Activated CD4-positive, alpha-beta T cell treated with anti-CD3 and anti-CD28 coated beads, Interleukin-2, amount 10 ng/mL, durations not matched to agents 7 days and 5 days (primary cell): ENCODE data around the gene SYK. TPM values are rescaled to one million over a fixed set of nuclear protein-coding genes. Genes with fewer than 3 reads are reported as not detected.
"Not testable (repeated sequence)": the region's sequence is repeated elsewhere in the genome, so short reads cannot be mapped to it uniquely, and the experiment has no call there.

Source experiments
- CTCF ChIA-PET: fragments of 350-600 bp; sonication (Branson Sonifier 250); formaldehyde crosslinking; loops from one replicate; lab custom pipeline; 2021; ENCODE audit warnings: antibody characterized with exemption; lab: Charles Lee
- POLR2A ChIA-PET: fragments of 350-600 bp; sonication (Branson Sonifier 250); formaldehyde crosslinking; loops from one replicate; lab custom pipeline; 2021; ENCODE audit warnings: antibody characterized with exemption; lab: Charles Lee
- DNase-seq: peaks from one replicate; pipeline ENCODE4 v3.0.0-alpha.2; 2020
- H3K27ac Mint-ChIP-seq: one replicate; pipeline ENCODE4 v1.8.0; 2021; ENCODE audit warnings: mild to moderate bottlenecking, moderate library complexity, mixed read lengths
- H3K27me3 Mint-ChIP-seq: one replicate; pipeline ENCODE4 v1.8.0; 2021; ENCODE audit warnings: mixed read lengths
- H3K36me3 Mint-ChIP-seq: one replicate; pipeline ENCODE4 v1.8.0; 2021; ENCODE audit warnings: low read depth, mixed read lengths
- H3K4me1 Mint-ChIP-seq: one replicate; pipeline ENCODE4 v1.8.0; 2021; ENCODE audit warnings: mixed read lengths
- H3K4me3 Mint-ChIP-seq: one replicate; pipeline ENCODE4 v1.8.0; 2021; ENCODE audit warnings: mild to moderate bottlenecking, moderate library complexity, mixed read lengths
- H3K9me3 Mint-ChIP-seq: one replicate; pipeline ENCODE4 v1.8.0; 2021; ENCODE audit warnings: mixed read lengths
- total RNA-seq, 2 experiments: library from RNA; stranded (reverse); gene quantifications; one replicate each; pipeline ENCODE4 v1.2.3, GENCODE V29; 2021

The SYK gene
- total RNA-seq: under 1 TPM; 0.56 to 0.92 TPM

- H3K4me1 Mint-ChIP-seq: peaks cover 4% of the 10 kb centered on the region
- CTCF ChIA-PET: interaction anchor here (1.4 kb wide), 1 partner anchor 16 kb away, joined by 3 read pairs; no protein-coding TSS in a partner anchor
- no peak for DNase-seq
- no peaks in the 10 kb centered on the region for H3K36me3 Mint-ChIP-seq
- H3K4me3 Mint-ChIP-seq: peak within 1 kb of the TSS; percentile 51
- no peaks in the 10 kb centered on the region for H3K9me3 Mint-ChIP-seq
- peaks cover 82% of the 10 kb centered on the region for H3K27me3 Mint-ChIP-seq
- H3K27ac Mint-ChIP-seq: no peak within 1 kb of the TSS
- POLR2A ChIA-PET: no interaction called here
Measured at GRCh38 chr9:90801241-90801972, at the start of gene SYK. TSS of gene SYK (plus strand) at chr9:90801819. CDS start at chr9:90843899, 42,080 bp downstream.

- H3K9me3 Mint-ChIP-seq, H3K36me3 Mint-ChIP-seq, H3K27ac Mint-ChIP-seq, H3K4me3 Mint-ChIP-seq, H3K4me1 Mint-ChIP-seq, H3K27me3 Mint-ChIP-seq: not testable (repeated sequence)
- POLR2A ChIA-PET: interaction anchor here (0.7 kb wide), 1 partner anchor 34 kb away, joined by 3 read pairs; no protein-coding TSS in a partner anchor
- CTCF ChIA-PET: interaction anchor here (1.2 to 1.4 kb wide), 2 partner anchors 11 to 1158 kb away, joined by 3 read pairs; no protein-coding TSS in a partner anchor
- peak; percentile 59 for DNase-seq
Measured at GRCh38 chr9:90755514-90756371, 45.9 kb upstream of the SYK start.

- CTCF ChIA-PET, DNase-seq: not testable (repeated sequence)
Measured at GRCh38 chr9:90760577-90760976, 41.0 kb upstream of the SYK start.

GRCh38 chr9:90766731-90767130 is 34.9 kb upstream of the SYK start:
- Mint-ChIP-seq H3K36me3 (no peaks in the 10 kb centered on the region), H3K27me3 (peaks cover 3% of the 10 kb centered on the region), H3K27ac (no peak overlapping the region), H3K4me1 (no peaks in the 10 kb centered on the region), H3K9me3 (peaks cover 23% of the 10 kb centered on the region), H3K4me3 (no peak overlapping the region)
- POLR2A ChIA-PET: no interaction called here
- no peak for DNase-seq
- CTCF ChIA-PET: interaction anchor here (0.7 kb wide), 1 partner anchor 11 kb away, joined by 3 read pairs; no protein-coding TSS in a partner anchor

More at GRCh38 chr9:90760577-90760976, 41.0 kb upstream of the SYK start:
- H3K27ac Mint-ChIP-seq, H3K36me3 Mint-ChIP-seq, H3K4me1 Mint-ChIP-seq, H3K27me3 Mint-ChIP-seq, POLR2A ChIA-PET, H3K4me3 Mint-ChIP-seq, H3K9me3 Mint-ChIP-seq: not testable (repeated sequence)

- Mint-ChIP-seq H3K4me3 (no peak overlapping the region), H3K36me3 (no peaks in the 10 kb centered on the region), H3K27me3 (peaks cover 3% of the 10 kb centered on the region), H3K9me3 (peaks cover 23% of the 10 kb centered on the region), H3K27ac (no peak overlapping the region), H3K4me1 (no peaks in the 10 kb centered on the region)
- ChIA-PET CTCF (no interaction called here), POLR2A (no interaction called here)
- no peak for DNase-seq
Measured at GRCh38 chr9:90767523-90768100, 34.0 kb upstream of the SYK start.

- Mint-ChIP-seq H3K4me3 (no peak overlapping the region), H3K27ac (no peak overlapping the region), H3K27me3 (peaks cover 5% of the 10 kb centered on the region), H3K36me3 (no peaks in the 10 kb centered on the region), H3K4me1 (no peaks in the 10 kb centered on the region), H3K9me3 (peaks cover 23% of the 10 kb centered on the region)
- CTCF ChIA-PET: no interaction called here
- POLR2A ChIA-PET: no interaction called here
- no peak for DNase-seq
Measured at GRCh38 chr9:90770182-90770738, 31.4 kb upstream of the SYK start.

GRCh38 chr9:90770927-90771326 is 30.7 kb upstream of the SYK start:
- H3K36me3 Mint-ChIP-seq: no peaks in the 10 kb centered on the region
- H3K4me1 Mint-ChIP-seq: no peaks in the 10 kb centered on the region
- no peak overlapping the region for H3K4me3 Mint-ChIP-seq
- H3K9me3 Mint-ChIP-seq: peaks cover 20% of the 10 kb centered on the region
- ChIA-PET POLR2A (no interaction called here), CTCF (no interaction called here)
- no peak for DNase-seq
- H3K27ac Mint-ChIP-seq: no peak overlapping the region
- peaks cover 11% of the 10 kb centered on the region for H3K27me3 Mint-ChIP-seq

- POLR2A ChIA-PET: no interaction called here
- CTCF ChIA-PET: interaction anchor here (1.1 kb wide), 1 partner anchor 13 kb away, joined by 3 read pairs; no protein-coding TSS in a partner anchor
- DNase-seq: no peak
- Mint-ChIP-seq H3K9me3 (peaks cover 15% of the 10 kb centered on the region), H3K36me3 (no peaks in the 10 kb centered on the region), H3K27me3 (peaks cover 10% of the 10 kb centered on the region), H3K4me1 (no peaks in the 10 kb centered on the region), H3K27ac (no peak overlapping the region), H3K4me3 (no peak overlapping the region)
Measured at GRCh38 chr9:90772386-90772785, 29.2 kb upstream of the SYK start.

- peaks cover 6% of the 10 kb centered on the region for H3K9me3 Mint-ChIP-seq
- no peak for DNase-seq
- no peak overlapping the region for H3K27ac Mint-ChIP-seq
- no peaks in the 10 kb centered on the region for H3K4me1 Mint-ChIP-seq
- CTCF ChIA-PET: no interaction called here
- peaks cover 15% of the 10 kb centered on the region for H3K27me3 Mint-ChIP-seq
- no peak overlapping the region for H3K4me3 Mint-ChIP-seq
- H3K36me3 Mint-ChIP-seq: no peaks in the 10 kb centered on the region
- POLR2A ChIA-PET: no interaction called here
Measured at GRCh38 chr9:90773617-90774016, 28.0 kb upstream of the SYK start.

- DNase-seq: no peak
- H3K36me3 Mint-ChIP-seq: no peaks in the 10 kb centered on the region
- peaks cover 17% of the 10 kb centered on the region for H3K27me3 Mint-ChIP-seq
- no peak overlapping the region for H3K27ac Mint-ChIP-seq
- ChIA-PET POLR2A (no interaction called here), CTCF (interaction anchor here (1.0 kb wide), 1 partner anchor 30 kb away, joined by 3 read pairs; no protein-coding TSS in a partner anchor)
- H3K4me1 Mint-ChIP-seq: no peaks in the 10 kb centered on the region
- peaks cover 2% of the 10 kb centered on the region for H3K9me3 Mint-ChIP-seq
- H3K4me3 Mint-ChIP-seq: no peak overlapping the region
Measured at GRCh38 chr9:90774071-90774470, 27.5 kb upstream of the SYK start.

GRCh38 chr9:90774682-90775081 is 26.9 kb upstream of the SYK start:
- Mint-ChIP-seq H3K4me3 (no peak overlapping the region), H3K4me1 (no peaks in the 10 kb centered on the region), H3K27me3 (peaks cover 17% of the 10 kb centered on the region), H3K36me3 (no peaks in the 10 kb centered on the region), H3K27ac (no peak overlapping the region), H3K9me3 (no peaks in the 10 kb centered on the region)
- DNase-seq: no peak
- ChIA-PET POLR2A (no interaction called here), CTCF (interaction anchor here (1.0 kb wide), 1 partner anchor 29 kb away, joined by 3 read pairs; no protein-coding TSS in a partner anchor)

GRCh38 chr9:90775657-90776056 is 26.0 kb upstream of the SYK start:
- ChIA-PET CTCF (interaction anchor here (0.6 kb wide), 1 partner anchor 742 kb away, joined by 4 read pairs; no protein-coding TSS in a partner anchor), POLR2A (no interaction called here)
- H3K27me3 Mint-ChIP-seq: peaks cover 17% of the 10 kb centered on the region

More at GRCh38 chr9:90775657-90776056, 26.0 kb upstream of the SYK start:
- DNase-seq: no peak
- H3K36me3 Mint-ChIP-seq: no peaks in the 10 kb centered on the region
- H3K9me3 Mint-ChIP-seq: no peaks in the 10 kb centered on the region
- H3K4me1 Mint-ChIP-seq: no peaks in the 10 kb centered on the region
- no peak overlapping the region for H3K27ac Mint-ChIP-seq
- H3K4me3 Mint-ChIP-seq: no peak overlapping the region
